ENCODE data around the gene BLM.

Gene BLM

DNA sequence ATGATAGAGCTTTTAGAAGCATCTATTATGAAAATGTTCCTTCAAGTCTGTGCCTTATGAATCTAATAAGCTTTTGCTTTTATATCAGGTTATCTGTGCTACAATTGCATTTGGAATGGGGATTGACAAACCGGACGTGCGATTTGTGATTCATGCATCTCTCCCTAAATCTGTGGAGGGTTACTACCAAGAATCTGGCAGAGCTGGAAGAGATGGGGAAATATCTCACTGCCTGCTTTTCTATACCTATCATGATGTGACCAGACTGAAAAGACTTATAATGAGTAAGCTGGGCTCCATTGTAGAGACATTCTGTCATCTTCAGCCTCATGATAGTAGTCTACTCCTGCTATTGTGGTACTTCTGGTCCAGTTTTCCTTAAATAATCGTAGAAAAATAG lies 73.4 kb downstream of the BLM start:
- DNase-seq = no peak

GRCh38 chr15:90794538-90794937 lies 77.4 kb downstream of the BLM start:
- DNase-seq = no peak

DNA sequence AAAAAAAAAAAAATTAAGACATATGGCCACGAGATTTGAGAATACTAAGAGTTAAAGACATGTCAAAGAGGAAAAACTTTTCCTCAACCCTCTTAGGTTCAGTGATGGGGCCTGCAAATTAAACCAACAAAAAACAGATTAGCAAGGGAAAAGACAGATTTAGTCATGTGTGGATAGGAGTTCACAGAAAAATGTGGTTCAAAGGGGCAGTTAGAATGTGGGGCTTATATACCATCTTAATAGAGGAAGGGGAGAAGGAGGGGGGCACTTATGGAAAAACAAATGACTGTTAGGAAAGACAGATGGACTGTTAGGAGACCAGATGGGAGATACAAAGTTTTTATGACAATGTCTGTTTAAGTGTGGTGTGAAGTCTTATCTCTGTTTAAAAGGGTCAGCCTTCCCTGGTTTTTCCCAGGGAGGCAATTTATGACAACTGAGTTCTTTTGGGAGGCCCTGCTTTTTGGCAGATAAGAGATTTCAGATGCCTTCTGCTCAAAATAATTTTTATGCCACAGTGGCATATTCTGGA lies 82.6 kb downstream of the BLM start:
- DNase-seq = no peak

DNA sequence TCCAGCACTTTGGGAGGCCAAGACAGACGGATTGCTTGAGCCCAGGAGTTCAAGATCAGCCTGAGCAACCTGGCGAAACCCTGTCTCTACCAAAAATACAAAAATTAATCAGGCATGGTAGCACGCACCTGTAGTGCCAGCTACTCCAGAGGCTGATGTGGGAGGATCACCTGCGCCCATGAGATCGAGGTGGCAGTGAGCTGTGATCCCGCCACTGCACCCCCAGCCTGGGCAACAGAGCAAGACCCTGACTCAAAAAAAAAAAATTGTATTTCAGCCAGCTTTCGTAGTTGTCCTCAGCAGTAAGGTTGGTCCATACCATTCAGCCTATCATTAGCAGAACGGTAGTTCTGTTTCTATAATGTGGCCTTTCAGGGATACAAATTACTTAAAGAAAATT lies 84.7 kb downstream of the BLM start:
- DNase-seq = no peak

DNA sequence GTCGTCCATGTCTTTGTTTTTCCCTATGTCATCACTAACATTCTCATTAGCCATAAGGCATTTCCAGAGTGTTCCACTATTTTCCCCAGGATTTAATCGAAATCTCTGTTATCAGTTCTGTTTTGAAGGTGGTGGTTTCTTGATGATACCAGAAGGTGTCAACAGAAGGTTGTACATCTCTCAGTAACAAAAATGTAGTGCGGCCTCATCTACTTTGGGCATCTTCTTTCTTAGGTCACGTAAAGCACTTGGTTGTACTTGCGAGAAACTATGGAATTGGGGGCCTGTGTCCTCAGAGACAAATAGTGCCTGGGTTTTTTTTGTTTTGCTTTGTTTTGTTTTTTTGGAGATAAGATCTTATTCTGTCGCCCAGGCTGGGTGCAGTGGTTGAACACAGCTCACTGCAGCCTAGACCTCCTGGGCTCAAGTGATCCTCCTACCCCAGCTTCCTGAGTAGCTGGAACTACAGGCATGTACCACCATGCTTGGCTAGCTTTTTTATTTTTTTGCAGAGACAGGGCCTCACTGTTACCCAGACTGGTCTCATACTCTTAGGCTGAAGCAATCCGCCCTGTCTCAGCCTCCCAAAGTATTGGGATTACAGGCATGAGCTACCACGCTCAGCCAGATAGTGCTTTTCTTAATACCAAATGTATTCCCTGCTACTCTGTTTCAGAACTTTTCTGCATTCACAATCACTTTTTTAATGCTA lies 90.1 kb downstream of the BLM start:
- DNase-seq = no peak

DNA sequence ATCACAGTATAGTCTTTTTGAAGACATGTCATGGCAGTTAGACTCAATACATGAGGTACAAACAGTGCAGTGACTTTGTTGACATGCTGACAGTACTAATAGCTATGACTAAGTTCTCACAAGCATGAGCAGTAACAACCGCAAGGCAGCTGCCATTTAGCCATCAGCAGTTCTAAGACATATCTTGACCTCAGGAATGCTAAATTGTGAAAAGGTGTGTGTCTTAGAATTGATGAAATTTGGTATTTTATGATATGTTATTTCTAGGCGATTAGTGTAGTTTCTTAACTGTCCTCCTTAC lies 90.6 kb downstream of the BLM start:
- DNase-seq = no peak

DNA sequence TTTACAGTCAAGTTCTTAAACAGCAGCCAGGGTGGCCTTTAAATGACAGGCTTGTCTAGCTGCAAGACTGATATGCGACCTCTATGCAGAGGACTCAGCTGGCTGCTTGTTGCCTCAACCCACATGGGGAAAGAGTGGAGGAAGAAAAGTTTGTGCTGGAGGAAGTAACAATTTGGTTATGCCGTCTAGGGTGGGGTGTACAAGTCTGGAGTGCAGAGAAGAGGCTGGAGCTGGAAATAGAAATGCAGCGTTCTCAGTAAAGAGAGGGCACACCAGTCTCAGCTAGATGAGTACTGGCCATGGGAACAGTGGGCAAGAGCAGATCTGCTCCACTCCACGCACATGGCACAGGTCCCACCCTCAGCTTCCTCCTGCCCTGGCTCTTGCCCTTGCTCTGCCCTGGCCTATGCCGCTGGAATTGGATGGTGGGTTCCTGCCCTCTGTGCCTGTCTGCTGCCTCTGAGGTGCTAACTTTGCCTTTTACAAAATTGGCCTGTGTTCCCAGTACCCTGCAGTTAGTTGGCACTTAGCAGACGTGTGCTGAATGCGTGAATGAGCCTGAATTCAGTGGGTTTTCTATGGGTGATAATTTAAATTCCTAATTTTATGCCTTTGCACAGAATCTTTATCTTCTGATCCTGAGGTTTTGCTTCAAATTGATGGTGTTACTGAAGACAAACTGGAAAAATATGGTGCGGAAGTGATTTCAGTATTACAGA lies 91.5 kb downstream of the BLM start:
- no peak for DNase-seq

GRCh38 chr15:90809536-90809935 lies 92.4 kb downstream of the BLM start:
- no peak for DNase-seq

DNA sequence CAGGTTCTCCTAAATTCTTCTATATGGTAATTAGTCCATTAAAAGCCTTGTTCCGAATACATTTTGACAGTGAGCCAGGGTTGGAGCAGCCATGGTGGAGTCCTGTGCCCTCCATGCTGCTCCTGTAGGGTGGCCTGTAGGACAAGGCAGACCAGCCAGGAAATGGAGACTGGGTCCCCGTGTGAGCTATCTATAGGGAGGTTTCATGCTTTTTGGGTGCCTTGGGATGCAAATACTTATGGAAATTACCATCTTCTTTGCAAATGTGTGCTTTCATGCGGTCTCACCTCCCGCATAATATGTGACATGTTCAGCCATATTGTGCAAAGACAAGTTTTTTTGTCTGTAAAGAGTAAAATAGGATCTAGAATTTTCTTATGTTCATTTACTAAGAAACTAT lies 93.2 kb downstream of the BLM start:
- DNase-seq = no peak

- DNase-seq = no peak
These were observed 95.2 kb downstream of the BLM start for GRCh38 chr15:90812171-90812957.

DNA sequence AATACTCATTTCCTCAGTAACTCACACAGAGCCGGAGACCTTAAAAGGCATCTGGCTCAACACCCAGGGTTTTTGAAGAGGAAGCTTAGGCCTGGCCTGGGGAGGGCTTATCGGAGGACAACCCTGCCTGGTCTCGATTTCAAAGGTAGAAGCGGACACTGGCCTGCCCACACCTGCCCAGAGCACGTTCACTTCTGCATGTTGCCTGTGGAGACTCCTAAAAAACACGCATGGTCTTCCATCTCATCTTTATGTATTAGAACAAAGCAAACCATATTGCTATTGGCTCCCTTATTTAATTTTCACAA lies 95.8 kb downstream of the BLM start:
- no peak for DNase-seq

- no peak for DNase-seq
These were observed 96.6 kb downstream of the BLM start for GRCh38 chr15:90813796-90814190.

GRCh38 chr15:90814191-90814821 lies 97.2 kb downstream of the BLM start:
- DNase-seq = no peak

DNA sequence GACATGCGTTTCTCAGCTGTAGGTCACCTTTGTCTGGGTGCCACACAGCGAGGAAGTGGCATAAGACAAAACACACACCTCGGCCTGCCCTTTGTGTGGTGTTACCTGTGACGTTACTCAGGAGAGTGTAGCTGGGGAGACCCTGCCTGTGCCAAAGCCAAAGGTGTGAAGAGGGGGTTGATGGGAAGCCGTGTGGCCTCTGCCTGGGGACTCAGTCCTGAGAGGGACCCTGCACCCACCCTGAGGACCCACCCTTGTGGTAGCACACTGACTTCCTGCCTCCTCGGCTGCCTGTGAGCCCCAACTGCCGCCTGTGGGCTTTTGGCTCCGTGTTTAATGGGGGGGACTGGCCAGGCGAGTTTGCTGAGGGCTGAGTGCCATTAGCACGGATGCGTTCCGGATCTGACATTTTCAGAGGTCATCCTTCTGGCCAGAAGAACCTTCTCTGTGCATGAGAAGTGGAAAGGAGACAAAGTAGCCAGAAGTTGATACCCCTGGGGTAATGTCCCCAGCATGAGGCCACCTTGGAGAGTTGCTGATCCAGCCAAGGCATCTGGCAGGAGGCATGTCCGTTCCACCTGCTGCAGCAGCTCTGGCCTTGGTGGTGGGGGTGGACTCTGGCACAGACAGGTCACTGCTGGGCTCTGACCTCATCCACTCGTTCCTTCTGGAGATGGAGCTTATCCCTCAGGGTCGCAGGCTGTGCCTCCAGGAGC lies 99.4 kb downstream of the BLM start:
- DNase-seq = no peak

GRCh38 chr15:90817117-90818057 lies 100.2 kb downstream of the BLM start:
- no peak for DNase-seq

- DNase-seq = no peak
These were observed 101.4 kb downstream of the BLM start for GRCh38 chr15:90818251-90819210.

- no peak for DNase-seq
These were observed 102.2 kb downstream of the BLM start for GRCh38 chr15:90819390-90819789.

DNA sequence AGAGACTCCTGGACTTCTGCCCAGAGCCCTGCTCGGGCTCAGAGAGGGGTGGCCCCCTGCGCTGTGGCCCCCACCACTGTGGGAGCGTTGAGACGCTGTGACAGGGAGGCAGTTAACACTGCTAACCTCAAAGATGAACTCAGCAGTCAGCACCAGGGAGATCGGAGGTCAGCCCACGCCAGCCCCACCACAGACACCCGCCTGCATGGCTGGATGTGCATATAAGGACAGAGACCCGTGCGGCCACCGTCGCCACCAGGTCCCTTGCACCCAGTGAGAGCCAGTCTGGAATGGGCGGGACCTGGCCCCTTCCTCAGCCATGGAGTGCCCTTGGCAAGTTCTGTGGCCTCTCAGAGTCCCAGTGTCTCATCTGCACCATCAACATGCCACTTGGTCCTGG lies 102.7 kb downstream of the BLM start:
- no peak for DNase-seq

GRCh38 chr15:90820481-90820880 lies 103.3 kb downstream of the BLM start:
- no peak for DNase-seq

GRCh38 chr15:90822204-90822955 lies 105.2 kb downstream of the BLM start:
- no peak for DNase-seq

All from NCI-H774 (cell line).